GM23338 (cell line): ENCODE data around the gene APBA2. TPM values are rescaled to one million over a fixed set of nuclear protein-coding genes. Genes with fewer than 3 reads are reported as not detected.
A peak's percentile ranks its signal among the peaks of the same experiment; 100 is the strongest.

Experiments
- ATAC-seq: fragments of 200-7000 bp; cut with Tn5 transposase; 3 replicates; pipeline ENCODE4 v1.9.1; 2020
- DNase-seq: peaks from one replicate; pipeline ENCODE4 v3.0.0-alpha.2; 2015; ENCODE audit warnings: low spot score
- H2AFZ ChIP-seq: fragments of 200-600 bp; sonication (generic); 2 replicates; pipeline ENCODE4 v1.8.0; 2016; ENCODE audit warnings: antibody characterized with exemption, mild to moderate bottlenecking, moderate library complexity
- H3F3A ChIP-seq: fragments of 200-600 bp; sonication (generic); replicated peaks from 2 replicates; pipeline ENCODE4 v1.8.0; 2017; ENCODE audit warnings: antibody characterized with exemption, mixed run types, low read depth
- H3K27ac ChIP-seq: fragments of 200-600 bp; sonication (generic); 2 replicates; pipeline ENCODE4 v1.6.1; 2016; ENCODE audit warnings: low read depth
- H3K27me3 ChIP-seq: fragments of 200-600 bp; sonication (generic); 2 replicates; pipeline ENCODE4 v1.8.0; 2016; ENCODE audit warnings: mild to moderate bottlenecking, mixed run types, moderate library complexity; ENCODE audit not compliant: insufficient read depth
- H3K36me3 ChIP-seq: fragments of 200-600 bp; sonication (generic); 2 replicates; pipeline ENCODE4 v1.8.0; 2016; ENCODE audit warnings: mild to moderate bottlenecking; ENCODE audit not compliant: insufficient read depth
- H3K4me1 ChIP-seq: fragments of 200-600 bp; sonication (generic); 2 replicates; pipeline ENCODE4 v1.8.0; 2016; ENCODE audit warnings: mild to moderate bottlenecking, moderate library complexity; ENCODE audit not compliant: insufficient read depth
- H3K4me2 ChIP-seq: fragments of 200-600 bp; sonication (generic); 2 replicates; pipeline ENCODE4 v1.7.1; 2017; ENCODE audit warnings: mixed run types
- H3K4me3 ChIP-seq: fragments of 200-600 bp; sonication (generic); 2 replicates; pipeline ENCODE4 v1.6.1; 2016; ENCODE audit warnings: mixed run types
- H3K79me2 ChIP-seq: fragments of 200-600 bp; sonication (generic); replicated peaks from 2 replicates; pipeline ENCODE4 v1.8.0; 2017; ENCODE audit warnings: mild to moderate bottlenecking; ENCODE audit not compliant: insufficient read depth
- H3K9me2 ChIP-seq: fragments of 200-600 bp; sonication (generic); 2 replicates; pipeline ENCODE4 v1.8.0; 2017; ENCODE audit not compliant: insufficient read depth
- H4K20me1 ChIP-seq: fragments of 200-600 bp; sonication (generic); replicated peaks from 2 replicates; pipeline ENCODE4 v1.8.0; 2017; ENCODE audit warnings: mild to moderate bottlenecking; ENCODE audit not compliant: insufficient read depth
- H3K27ac Mint-ChIP-seq: 2 replicates; pipeline ENCODE4 v1.8.0; 2020; ENCODE audit warnings: inconsistent platforms, mild to moderate bottlenecking, moderate library complexity, mixed read lengths
- H3K27me3 Mint-ChIP-seq: 3 replicates; pipeline ENCODE4 v1.8.0; 2022; ENCODE audit warnings: low read depth, mild to moderate bottlenecking, moderate library complexity, mixed read lengths, inconsistent platforms; ENCODE audit not compliant: insufficient read depth, poor library complexity
- H3K36me3 Mint-ChIP-seq: 3 replicates; pipeline ENCODE4 v1.8.0; 2021; ENCODE audit warnings: low read depth, mild to moderate bottlenecking, inconsistent platforms, moderate library complexity, mixed read lengths
- H3K4me1 Mint-ChIP-seq: 3 replicates; pipeline ENCODE4 v1.8.0; 2020; ENCODE audit warnings: mild to moderate bottlenecking, inconsistent platforms, mixed read lengths
- H3K4me3 Mint-ChIP-seq: 3 replicates; pipeline ENCODE4 v1.8.0; 2021; ENCODE audit warnings: moderate library complexity, mild to moderate bottlenecking, inconsistent platforms, mixed read lengths
- H3K9me3 Mint-ChIP-seq: 3 replicates; pipeline ENCODE4 v1.8.0; 2020; ENCODE audit warnings: moderate library complexity, mild to moderate bottlenecking, inconsistent platforms, mixed read lengths
- EZH2phosphoT487 ChIP-seq: fragments of 200-600 bp; sonication (generic); IDR thresholded peaks from one replicate; pipeline ENCODE4 v1.8.1; 2018; ENCODE audit warnings: antibody characterized with exemption; ENCODE audit not compliant: unreplicated experiment
- JUNB ChIP-seq: IDR thresholded peaks from one replicate; pipeline ENCODE4 v1.6.1; 2016; ENCODE audit warnings: antibody characterized with exemption; ENCODE audit not compliant: unreplicated experiment
- NANOG ChIP-seq: IDR thresholded peaks from 2 replicates; pipeline ENCODE4 v1.6.1; 2016; ENCODE audit warnings: antibody characterized with exemption, borderline replicate concordance
- POLR2AphosphoS5 ChIP-seq: IDR thresholded peaks from 2 replicates; pipeline ENCODE4 v1.6.1; 2016; ENCODE audit warnings: antibody characterized with exemption, low read depth
- STAT1 ChIP-seq: IDR thresholded peaks from one replicate; pipeline ENCODE4 v1.6.1; 2016; ENCODE audit warnings: antibody characterized with exemption; ENCODE audit not compliant: unreplicated experiment
- ZNF114 ChIP-seq: fragments of 250-450 bp; sonication (Bioruptor Pico); IDR thresholded peaks from 2 replicates; pipeline ENCODE4 v1.5.0; 2020; ENCODE audit warnings: mild to moderate bottlenecking, moderate library complexity
- polyA plus RNA-seq: library from polyadenylated mRNA; unstranded; fragments of >200 nt; fragmentation: Nextera tagmentation; extraction: Ambion mirVana; gene quantifications from 2 replicates; pipeline ENCODE4 v1.2.1, GENCODE V29; 2016
- total RNA-seq: library from RNA; depleted of rRNA; stranded (reverse); fragments of >200 nt; shearing (Covaris generic); gene quantifications from 2 replicates; pipeline ENCODE4 v1.2.3, GENCODE V29; 2014
- TF ChIP-seq, protein P1 (sequence below): IDR thresholded peaks from 2 replicates; pipeline ENCODE4 v1.6.1; 2016; ENCODE audit warnings: antibody characterized with exemption
- TF ChIP-seq, protein P2 (sequence below): IDR thresholded peaks from one replicate; pipeline ENCODE4 v1.6.1; 2018; ENCODE audit warnings: antibody characterized with exemption; ENCODE audit not compliant: unreplicated experiment

APBA2 gene
- total and polyA plus RNA-seq, 2 experiments from 2014 or later: 5.9 to 24.7 TPM

DNA sequence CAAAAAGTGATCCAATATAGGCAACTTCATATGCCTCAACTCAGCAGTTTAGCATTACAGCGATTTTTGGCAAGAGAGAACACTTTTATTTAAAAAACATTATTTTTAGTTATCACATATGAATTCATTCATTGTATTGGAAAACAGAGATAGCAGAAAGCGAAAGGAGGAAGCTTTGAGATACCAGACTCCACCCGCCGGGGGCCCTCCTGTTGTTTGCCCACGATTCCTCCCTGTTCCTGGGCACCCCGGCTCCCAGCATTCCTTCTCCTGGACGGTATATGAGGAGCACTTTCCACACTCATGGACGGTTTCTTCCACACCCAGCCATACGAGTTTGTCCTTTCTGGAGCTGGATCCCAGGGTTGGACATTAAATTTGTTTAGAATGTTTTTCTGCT, 18.2 kb downstream of the APBA2 start (continued):
- TF ChIP-seq, protein P1, sequence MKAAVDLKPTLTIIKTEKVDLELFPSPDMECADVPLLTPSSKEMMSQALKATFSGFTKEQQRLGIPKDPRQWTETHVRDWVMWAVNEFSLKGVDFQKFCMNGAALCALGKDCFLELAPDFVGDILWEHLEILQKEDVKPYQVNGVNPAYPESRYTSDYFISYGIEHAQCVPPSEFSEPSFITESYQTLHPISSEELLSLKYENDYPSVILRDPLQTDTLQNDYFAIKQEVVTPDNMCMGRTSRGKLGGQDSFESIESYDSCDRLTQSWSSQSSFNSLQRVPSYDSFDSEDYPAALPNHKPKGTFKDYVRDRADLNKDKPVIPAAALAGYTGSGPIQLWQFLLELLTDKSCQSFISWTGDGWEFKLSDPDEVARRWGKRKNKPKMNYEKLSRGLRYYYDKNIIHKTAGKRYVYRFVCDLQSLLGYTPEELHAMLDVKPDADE: no peak

DNA sequence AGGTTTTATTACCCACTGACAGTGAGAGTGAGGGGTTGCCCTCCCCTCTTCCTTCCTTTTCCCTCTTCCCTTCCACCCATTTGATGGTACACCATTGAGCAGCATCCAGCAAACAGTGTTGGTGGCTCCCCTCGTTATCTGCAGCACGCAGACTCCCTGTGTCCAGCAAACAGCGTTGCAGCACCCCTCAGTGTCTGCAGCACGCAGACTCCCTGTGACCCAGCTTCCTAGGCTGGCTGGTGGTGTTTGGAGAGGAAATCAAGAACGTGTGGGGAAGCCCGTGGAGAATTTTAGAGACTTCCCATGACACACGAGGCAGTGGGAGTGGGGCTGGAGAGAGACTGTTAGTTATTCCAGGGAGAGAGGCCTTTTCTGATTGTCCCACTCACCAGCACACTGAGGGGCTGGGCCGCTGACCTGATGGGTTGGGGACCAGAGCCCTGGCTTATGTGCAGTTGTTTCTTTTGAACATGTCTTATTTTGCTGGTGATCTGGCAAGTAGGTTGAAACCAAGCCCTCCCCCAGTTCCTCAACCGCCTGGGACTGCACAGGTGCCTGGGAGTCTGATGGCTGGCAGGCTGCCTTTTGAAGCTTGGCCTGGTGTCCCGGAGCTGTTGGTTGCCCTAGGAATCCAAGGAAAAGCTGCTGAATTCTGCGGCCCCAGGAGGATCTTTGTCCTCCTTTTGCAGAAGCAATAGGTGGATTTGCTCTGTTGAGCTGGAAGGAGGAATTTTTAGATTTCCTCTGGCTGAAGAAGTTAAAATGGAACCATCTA, 19.0 kb downstream of the APBA2 start:
- no peaks in the 10 kb centered on the region for H3K4me1 ChIP-seq
- DNase-seq: no peak

More for the DNA sequence above, 19.0 kb downstream of the APBA2 start:
- Histone ChIP-seq H3K79me2 (peaks cover 4% of the 10 kb centered on the region; the same call in 1 of the 2 replicates), H4K20me1 (no peaks in the 10 kb centered on the region), H3K9me2 (no peaks in the 10 kb centered on the region), H3F3A (no peaks in the 10 kb centered on the region), H3K4me2 (no peak overlapping the region), H3K36me3 (no peaks in the 10 kb centered on the region), H3K27me3 (no peaks in the 10 kb centered on the region), H2AFZ (no peak overlapping the region), H3K27ac (no peak overlapping the region), H3K4me3 (no peak overlapping the region)
- peaks cover 8% of the 10 kb centered on the region for H3K9me3 Mint-ChIP-seq
- no peak overlapping the region for H3K4me3 Mint-ChIP-seq
- peaks cover 2% of the 10 kb centered on the region; the same call in 2 of the 3 replicates for H3K36me3 Mint-ChIP-seq
- ATAC-seq: peak; percentile 22; the same call in 1 of the 3 replicates
- peaks cover 4% of the 10 kb centered on the region; the same call in 2 of the 3 replicates for H3K4me1 Mint-ChIP-seq
- H3K27ac Mint-ChIP-seq: no peak overlapping the region
- TF ChIP-seq JUNB (no peak), POLR2AphosphoS5 (no peak), NANOG (no peak), ZNF114 (CRISPR knock-in tag) (no peak), EZH2phosphoT487 (no peak), STAT1 (no peak)
- TF ChIP-seq, protein P1: no peak
- TF ChIP-seq, protein P2, sequence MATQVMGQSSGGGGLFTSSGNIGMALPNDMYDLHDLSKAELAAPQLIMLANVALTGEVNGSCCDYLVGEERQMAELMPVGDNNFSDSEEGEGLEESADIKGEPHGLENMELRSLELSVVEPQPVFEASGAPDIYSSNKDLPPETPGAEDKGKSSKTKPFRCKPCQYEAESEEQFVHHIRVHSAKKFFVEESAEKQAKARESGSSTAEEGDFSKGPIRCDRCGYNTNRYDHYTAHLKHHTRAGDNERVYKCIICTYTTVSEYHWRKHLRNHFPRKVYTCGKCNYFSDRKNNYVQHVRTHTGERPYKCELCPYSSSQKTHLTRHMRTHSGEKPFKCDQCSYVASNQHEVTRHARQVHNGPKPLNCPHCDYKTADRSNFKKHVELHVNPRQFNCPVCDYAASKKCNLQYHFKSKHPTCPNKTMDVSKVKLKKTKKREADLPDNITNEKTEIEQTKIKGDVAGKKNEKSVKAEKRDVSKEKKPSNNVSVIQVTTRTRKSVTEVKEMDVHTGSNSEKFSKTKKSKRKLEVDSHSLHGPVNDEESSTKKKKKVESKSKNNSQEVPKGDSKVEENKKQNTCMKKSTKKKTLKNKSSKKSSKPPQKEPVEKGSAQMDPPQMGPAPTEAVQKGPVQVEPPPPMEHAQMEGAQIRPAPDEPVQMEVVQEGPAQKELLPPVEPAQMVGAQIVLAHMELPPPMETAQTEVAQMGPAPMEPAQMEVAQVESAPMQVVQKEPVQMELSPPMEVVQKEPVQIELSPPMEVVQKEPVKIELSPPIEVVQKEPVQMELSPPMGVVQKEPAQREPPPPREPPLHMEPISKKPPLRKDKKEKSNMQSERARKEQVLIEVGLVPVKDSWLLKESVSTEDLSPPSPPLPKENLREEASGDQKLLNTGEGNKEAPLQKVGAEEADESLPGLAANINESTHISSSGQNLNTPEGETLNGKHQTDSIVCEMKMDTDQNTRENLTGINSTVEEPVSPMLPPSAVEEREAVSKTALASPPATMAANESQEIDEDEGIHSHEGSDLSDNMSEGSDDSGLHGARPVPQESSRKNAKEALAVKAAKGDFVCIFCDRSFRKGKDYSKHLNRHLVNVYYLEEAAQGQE: no peak
- peaks cover 7% of the 10 kb centered on the region for H3K27me3 Mint-ChIP-seq
